NB4 (cell line): Measurements from ENCODE around the gene LMAN1.

Source experiments
- DNase-seq: peaks from one replicate; pipeline ENCODE4 v3.0.0; 2010; ENCODE audit warnings: low read depth
- H3K4me3 ChIP-seq: one replicate; pipeline ENCODE4 v1.5.1; 2011; ENCODE audit warnings: mild to moderate bottlenecking, low read depth, low read length, moderate library complexity
- CTCF ChIP-seq: IDR thresholded peaks from one replicate; pipeline ENCODE4 v1.5.1; 2012; ENCODE audit warnings: low read depth, low read length
- MAX ChIP-seq: IDR thresholded peaks from 2 replicates; pipeline ENCODE4 v1.6.1; 2011; ENCODE audit warnings: low read depth, low read length
- MYC ChIP-seq: IDR thresholded peaks from 2 replicates; pipeline ENCODE4 v1.6.1; 2011; ENCODE audit warnings: low read depth, low read length
- POLR2A ChIP-seq: IDR thresholded peaks from 2 replicates; pipeline ENCODE4 v1.6.1; 2011; ENCODE audit warnings: mild to moderate bottlenecking; ENCODE audit not compliant: insufficient read length; ENCODE audit errors: extremely low read depth

LMAN1 gene

GRCh38 chr18:59324623-59324971, 34.5 kb downstream of the LMAN1 start:
- H3K4me3 ChIP-seq: no peak overlapping the region
- TF ChIP-seq MYC (no peak), CTCF (no peak), MAX (no peak), POLR2A (no peak)
- DNase-seq: no peak

GRCh38 chr18:59323931-59324622, 35.0 kb downstream of the LMAN1 start:
- no peak for TF ChIP-seq CTCF
- TF ChIP-seq MYC: no peak
- H3K4me3 ChIP-seq: no peak overlapping the region
- DNase-seq: no peak

- no peak within 1 kb of the TSS for H3K4me3 ChIP-seq
- no peak for DNase-seq
- TF ChIP-seq MYC (no peak), MAX (no peak), POLR2A (no peak), CTCF (no peak)
Measured at GRCh38 chr18:59318460-59319050, 40.5 kb downstream of the LMAN1 start, which contains the start of gene CPLX4. TSS of gene CPLX4 (minus strand) at chr18:59318649. CDS start at chr18:59318462, 187 bp downstream.

- no peak for DNase-seq
- no peak overlapping the region for H3K4me3 ChIP-seq
- TF ChIP-seq CTCF (no peak), MAX (no peak), MYC (no peak), POLR2A (no peak)
Measured at GRCh38 chr18:59311631-59312030, 47.4 kb downstream of the LMAN1 start.

GRCh38 chr18:59308938-59309260, 50.2 kb downstream of the LMAN1 start:
- DNase-seq: no peak
- no peak overlapping the region for H3K4me3 ChIP-seq
- TF ChIP-seq POLR2A (no peak), MAX (no peak), CTCF (no peak), MYC (no peak)

GRCh38 chr18:59308248-59308937, 50.7 kb downstream of the LMAN1 start:
- peak; percentile 69 for DNase-seq
- peak; percentile 47 for TF ChIP-seq CTCF
- no peak for TF ChIP-seq MYC
- no peak overlapping the region for H3K4me3 ChIP-seq
